GM12873 (cell line): ENCODE measurements around the gene MKNK2.

Source experiments
- TF ChIP-seq, protein P1 (sequence below): IDR thresholded peaks from 2 replicates; pipeline ENCODE4 v1.5.1; 2012; ENCODE audit warnings: low read depth, mild to moderate bottlenecking, moderate library complexity, low read length, control low read depth; ENCODE audit not compliant: insufficient read depth; ENCODE audit errors: missing control alignments

Gene MKNK2

DNA sequence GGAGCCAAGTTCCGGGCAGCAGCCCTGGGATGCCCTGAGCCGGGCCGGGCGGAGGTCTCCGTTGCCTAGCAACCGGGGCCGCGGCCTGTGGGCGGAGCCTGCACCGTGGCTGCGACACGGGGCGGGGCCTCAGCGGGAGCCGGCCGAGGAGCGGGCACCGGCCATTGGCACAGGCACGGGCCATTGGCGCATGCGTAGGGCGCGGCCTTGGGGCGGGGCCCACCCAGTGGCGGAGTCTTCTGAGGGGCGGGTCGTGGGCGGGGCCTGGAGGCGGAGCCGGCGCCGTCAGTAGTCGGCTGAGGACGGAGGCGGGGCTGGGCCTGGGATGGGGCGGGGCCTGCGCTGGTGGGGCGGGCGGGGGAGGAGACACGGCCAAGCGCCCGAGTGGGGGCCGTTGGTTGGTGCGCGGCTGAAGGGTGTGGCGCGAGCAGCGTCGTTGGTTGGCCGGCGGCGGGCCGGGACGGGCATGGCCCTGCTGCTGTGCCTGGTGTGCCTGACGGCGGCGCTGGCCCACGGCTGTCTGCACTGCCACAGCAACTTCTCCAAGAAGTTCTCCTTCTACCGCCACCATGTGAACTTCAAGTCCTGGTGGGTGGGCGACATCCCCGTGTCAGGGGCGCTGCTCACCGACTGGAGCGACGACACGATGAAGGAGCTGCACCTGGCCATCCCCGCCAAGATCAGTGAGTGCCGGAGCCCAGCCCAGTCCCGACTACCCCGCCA lies 45.6 kb upstream of the MKNK2 start, which contains the start of gene IZUMO4:
Gene IZUMO4, plus strand, starts transcription at position 436 of the 723 bp plus-strand sequence. Its CDS starts 31 bp downstream, at position 467.
- TF ChIP-seq, protein P1, sequence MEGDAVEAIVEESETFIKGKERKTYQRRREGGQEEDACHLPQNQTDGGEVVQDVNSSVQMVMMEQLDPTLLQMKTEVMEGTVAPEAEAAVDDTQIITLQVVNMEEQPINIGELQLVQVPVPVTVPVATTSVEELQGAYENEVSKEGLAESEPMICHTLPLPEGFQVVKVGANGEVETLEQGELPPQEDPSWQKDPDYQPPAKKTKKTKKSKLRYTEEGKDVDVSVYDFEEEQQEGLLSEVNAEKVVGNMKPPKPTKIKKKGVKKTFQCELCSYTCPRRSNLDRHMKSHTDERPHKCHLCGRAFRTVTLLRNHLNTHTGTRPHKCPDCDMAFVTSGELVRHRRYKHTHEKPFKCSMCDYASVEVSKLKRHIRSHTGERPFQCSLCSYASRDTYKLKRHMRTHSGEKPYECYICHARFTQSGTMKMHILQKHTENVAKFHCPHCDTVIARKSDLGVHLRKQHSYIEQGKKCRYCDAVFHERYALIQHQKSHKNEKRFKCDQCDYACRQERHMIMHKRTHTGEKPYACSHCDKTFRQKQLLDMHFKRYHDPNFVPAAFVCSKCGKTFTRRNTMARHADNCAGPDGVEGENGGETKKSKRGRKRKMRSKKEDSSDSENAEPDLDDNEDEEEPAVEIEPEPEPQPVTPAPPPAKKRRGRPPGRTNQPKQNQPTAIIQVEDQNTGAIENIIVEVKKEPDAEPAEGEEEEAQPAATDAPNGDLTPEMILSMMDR: peak; percentile 55

DNA sequence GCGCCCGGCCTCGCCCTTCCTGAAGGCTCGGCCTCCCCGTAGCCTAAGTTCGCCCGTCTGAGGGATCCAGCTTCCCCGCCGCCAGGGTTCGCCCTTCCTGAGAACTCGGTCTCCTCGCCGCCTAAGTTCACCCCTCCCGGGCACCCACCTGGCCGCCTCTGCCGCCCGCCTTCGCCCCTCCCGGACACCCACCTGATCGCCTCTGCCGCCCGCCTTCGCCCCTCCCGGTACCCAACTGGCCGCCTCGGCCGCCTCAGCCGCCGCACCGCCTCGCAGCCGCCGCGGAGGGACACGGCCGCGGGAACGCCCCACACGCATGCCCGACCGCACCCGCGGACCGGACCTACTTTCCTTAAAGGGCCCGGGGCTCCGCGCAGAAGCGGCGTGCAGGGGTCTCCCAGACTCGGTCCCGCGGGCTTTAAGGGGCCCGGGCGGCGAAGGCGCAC lies 45.0 kb upstream of the MKNK2 start, which contains the start of gene MOB3A:
Gene MOB3A, minus strand, starts transcription at position 293 of the 446 bp plus-strand sequence. CDS start 17,766 bp downstream, outside the sequence.
- TF ChIP-seq, protein P1: peak; percentile 53

DNA sequence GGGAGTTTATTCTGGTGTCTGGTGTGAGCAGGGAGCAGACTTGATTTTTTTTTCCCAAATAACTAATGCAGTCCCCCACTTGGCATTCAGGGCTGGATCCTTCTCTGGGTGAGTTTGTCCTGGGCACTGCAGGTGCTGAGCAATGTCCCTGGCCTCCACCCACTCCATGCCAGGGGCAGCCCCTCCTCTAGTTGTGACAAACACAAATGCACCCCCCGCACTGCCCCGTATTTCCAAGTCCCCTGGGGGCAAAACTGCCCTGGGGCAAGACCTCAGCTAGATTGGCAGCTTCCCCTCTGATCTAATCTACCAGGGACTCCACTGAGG lies 38.6 kb upstream of the MKNK2 start:
- TF ChIP-seq, protein P1: no peak

DNA sequence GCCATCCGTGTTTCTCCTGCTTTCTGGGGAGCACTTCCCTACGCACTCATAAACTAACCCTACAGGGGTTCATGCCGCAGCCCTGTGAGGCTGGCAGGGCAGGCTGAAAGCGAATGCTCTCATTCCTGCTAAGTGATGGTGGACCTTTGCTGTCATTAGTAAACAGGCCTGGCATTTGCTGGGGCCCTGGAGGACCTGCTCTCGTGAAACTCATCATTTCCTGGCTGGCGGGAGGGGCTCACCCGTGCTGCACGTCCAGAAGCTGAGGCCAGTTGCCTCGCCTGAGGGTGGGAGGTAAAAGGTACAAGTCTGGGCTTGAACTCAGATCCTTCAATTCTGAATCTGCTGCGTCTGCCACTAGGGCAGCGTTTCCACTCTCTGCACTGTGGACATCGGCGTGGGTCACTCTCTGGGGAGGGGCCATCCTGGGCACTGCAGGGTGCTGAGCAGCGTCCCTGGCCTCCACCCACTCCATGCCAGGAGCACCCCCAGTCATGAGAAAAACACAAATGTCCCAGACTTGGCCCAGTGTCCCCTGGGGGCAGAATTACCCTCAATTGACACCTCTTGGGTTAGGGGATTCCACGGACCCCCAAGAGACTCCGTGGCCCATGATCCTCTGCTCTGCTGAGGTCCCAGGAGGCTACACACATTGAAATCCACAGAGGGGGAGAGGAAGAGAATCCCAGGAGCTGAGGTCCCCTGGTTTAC lies 38.1 kb upstream of the MKNK2 start:
- TF ChIP-seq, protein P1: no peak

DNA sequence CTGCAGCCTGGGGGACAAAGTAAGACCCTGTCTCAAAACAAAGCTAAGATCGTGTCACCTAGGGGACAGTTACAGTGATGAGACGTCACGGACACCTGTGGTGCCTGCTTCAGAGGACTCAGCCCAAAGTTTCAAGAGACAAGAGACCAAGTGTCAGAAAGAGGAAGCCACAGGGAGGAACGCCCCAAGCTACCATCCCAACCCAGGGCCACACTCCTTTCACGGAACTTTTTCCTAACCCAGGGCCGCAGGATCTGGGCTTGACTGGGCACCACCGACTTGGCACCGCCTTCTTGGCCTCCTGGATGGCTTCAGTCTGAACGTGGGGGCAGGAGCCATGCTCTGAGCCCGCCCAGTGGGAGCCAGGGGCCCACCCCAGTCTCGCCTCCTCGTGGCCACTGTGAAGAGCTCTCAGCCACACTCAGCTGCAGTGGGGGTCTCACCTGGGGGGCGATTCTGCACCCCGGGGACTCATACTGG lies 36.6 kb upstream of the MKNK2 start:
- TF ChIP-seq, protein P1: peak; percentile 56

DNA sequence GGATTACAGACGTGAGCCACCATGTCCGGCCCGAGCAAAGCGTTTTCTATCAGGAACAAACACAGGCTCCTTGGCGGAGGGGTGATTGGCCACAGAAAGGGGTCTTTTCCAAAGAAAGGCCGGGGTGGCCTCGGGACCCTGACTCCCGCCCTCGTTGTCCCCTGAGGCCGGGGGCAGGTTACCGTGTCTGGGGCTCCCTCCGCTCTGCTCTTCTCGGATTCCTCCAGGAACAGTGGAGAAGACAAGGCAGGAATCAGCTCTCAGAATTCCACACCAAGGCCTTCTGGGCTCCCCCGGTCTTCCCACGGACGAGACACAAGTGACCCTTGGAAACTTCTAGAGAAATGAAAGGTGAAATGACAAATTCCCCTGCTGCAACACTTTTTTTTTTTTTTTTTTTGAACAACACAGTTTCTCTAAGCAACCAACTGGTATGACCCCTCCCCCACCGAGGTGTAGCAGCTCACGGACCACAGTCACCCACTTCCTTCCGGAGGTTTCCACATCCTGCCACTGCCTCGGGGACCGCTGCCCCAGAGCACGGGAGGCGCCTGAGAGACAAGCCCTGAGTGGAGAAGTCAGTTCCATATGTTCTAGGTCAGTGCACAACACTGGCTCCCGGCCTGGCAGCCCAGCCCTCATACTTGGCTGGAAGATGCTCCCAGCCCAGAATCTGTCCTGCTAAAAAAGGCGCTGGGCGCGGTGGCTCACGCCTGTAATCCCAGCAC lies 34.1 kb upstream of the MKNK2 start:
- TF ChIP-seq, protein P1: no peak
